GM23338 (cell line): ENCODE data around the gene C16orf82. TPM values are rescaled to one million over a fixed set of nuclear protein-coding genes. Genes with fewer than 3 reads are reported as not detected.

Experiments used
- ATAC-seq: fragments of 200-7000 bp; cut with Tn5 transposase; 3 replicates; pipeline ENCODE4 v1.9.1; 2020
- DNase-seq: peaks from one replicate; pipeline ENCODE4 v3.0.0-alpha.2; 2015; ENCODE audit warnings: low spot score
- H2AFZ ChIP-seq: fragments of 200-600 bp; sonication (generic); 2 replicates; pipeline ENCODE4 v1.8.0; 2016; ENCODE audit warnings: antibody characterized with exemption, mild to moderate bottlenecking, moderate library complexity
- H3F3A ChIP-seq: fragments of 200-600 bp; sonication (generic); replicated peaks from 2 replicates; pipeline ENCODE4 v1.8.0; 2017; ENCODE audit warnings: antibody characterized with exemption, mixed run types, low read depth
- H3K27ac ChIP-seq: fragments of 200-600 bp; sonication (generic); 2 replicates; pipeline ENCODE4 v1.6.1; 2016; ENCODE audit warnings: low read depth
- H3K27me3 ChIP-seq: fragments of 200-600 bp; sonication (generic); 2 replicates; pipeline ENCODE4 v1.8.0; 2016; ENCODE audit warnings: mild to moderate bottlenecking, mixed run types, moderate library complexity; ENCODE audit not compliant: insufficient read depth
- H3K36me3 ChIP-seq: fragments of 200-600 bp; sonication (generic); 2 replicates; pipeline ENCODE4 v1.8.0; 2016; ENCODE audit warnings: mild to moderate bottlenecking; ENCODE audit not compliant: insufficient read depth
- H3K4me1 ChIP-seq: fragments of 200-600 bp; sonication (generic); 2 replicates; pipeline ENCODE4 v1.8.0; 2016; ENCODE audit warnings: mild to moderate bottlenecking, moderate library complexity; ENCODE audit not compliant: insufficient read depth
- H3K4me2 ChIP-seq: fragments of 200-600 bp; sonication (generic); 2 replicates; pipeline ENCODE4 v1.7.1; 2017; ENCODE audit warnings: mixed run types
- H3K4me3 ChIP-seq: fragments of 200-600 bp; sonication (generic); 2 replicates; pipeline ENCODE4 v1.6.1; 2016; ENCODE audit warnings: mixed run types
- H3K79me2 ChIP-seq: fragments of 200-600 bp; sonication (generic); replicated peaks from 2 replicates; pipeline ENCODE4 v1.8.0; 2017; ENCODE audit warnings: mild to moderate bottlenecking; ENCODE audit not compliant: insufficient read depth
- H3K9me2 ChIP-seq: fragments of 200-600 bp; sonication (generic); 2 replicates; pipeline ENCODE4 v1.8.0; 2017; ENCODE audit not compliant: insufficient read depth
- H4K20me1 ChIP-seq: fragments of 200-600 bp; sonication (generic); replicated peaks from 2 replicates; pipeline ENCODE4 v1.8.0; 2017; ENCODE audit warnings: mild to moderate bottlenecking; ENCODE audit not compliant: insufficient read depth
- H3K27ac Mint-ChIP-seq: 2 replicates; pipeline ENCODE4 v1.8.0; 2020; ENCODE audit warnings: inconsistent platforms, mild to moderate bottlenecking, moderate library complexity, mixed read lengths
- H3K27me3 Mint-ChIP-seq: 3 replicates; pipeline ENCODE4 v1.8.0; 2022; ENCODE audit warnings: low read depth, mild to moderate bottlenecking, moderate library complexity, mixed read lengths, inconsistent platforms; ENCODE audit not compliant: insufficient read depth, poor library complexity
- H3K36me3 Mint-ChIP-seq: 3 replicates; pipeline ENCODE4 v1.8.0; 2021; ENCODE audit warnings: low read depth, mild to moderate bottlenecking, inconsistent platforms, moderate library complexity, mixed read lengths
- H3K4me1 Mint-ChIP-seq: 3 replicates; pipeline ENCODE4 v1.8.0; 2020; ENCODE audit warnings: mild to moderate bottlenecking, inconsistent platforms, mixed read lengths
- H3K4me3 Mint-ChIP-seq: 3 replicates; pipeline ENCODE4 v1.8.0; 2021; ENCODE audit warnings: moderate library complexity, mild to moderate bottlenecking, inconsistent platforms, mixed read lengths
- H3K9me3 Mint-ChIP-seq: 3 replicates; pipeline ENCODE4 v1.8.0; 2020; ENCODE audit warnings: moderate library complexity, mild to moderate bottlenecking, inconsistent platforms, mixed read lengths
- CREB1 ChIP-seq: fragments of 250-450 bp; sonication (Bioruptor Pico); IDR thresholded peaks from 2 replicates; pipeline ENCODE4 v1.5.0; 2020; ENCODE audit warnings: low read depth, mild to moderate bottlenecking, moderate library complexity
- CTCF ChIP-seq, 2 experiments: fragments of 200-600 bp in 1 of 2; sonication (generic) in 1 of 2; conservative IDR thresholded peaks; 2 replicates each; pipeline versions ENCODE4 v1.5.1 to v1.6.1; 2016 to 2017; ENCODE audit warnings: antibody characterized with exemption in 2 of 2, low read depth in 2 of 2, mild to moderate bottlenecking in 2 of 2, moderate library complexity in 1 of 2
- ETS1 ChIP-seq: IDR thresholded peaks from 2 replicates; pipeline ENCODE4 v1.6.1; 2016; ENCODE audit warnings: antibody characterized with exemption
- EZH2 ChIP-seq: fragments of 200-600 bp; sonication (generic); IDR thresholded peaks from one replicate; pipeline ENCODE4 v1.8.0; 2017; ENCODE audit warnings: antibody characterized with exemption, mild to moderate bottlenecking, low read depth; ENCODE audit not compliant: unreplicated experiment
- JUNB ChIP-seq: IDR thresholded peaks from one replicate; pipeline ENCODE4 v1.6.1; 2016; ENCODE audit warnings: antibody characterized with exemption; ENCODE audit not compliant: unreplicated experiment
- NANOG ChIP-seq: IDR thresholded peaks from 2 replicates; pipeline ENCODE4 v1.6.1; 2016; ENCODE audit warnings: antibody characterized with exemption, borderline replicate concordance
- POLR2AphosphoS5 ChIP-seq: IDR thresholded peaks from 2 replicates; pipeline ENCODE4 v1.6.1; 2016; ENCODE audit warnings: antibody characterized with exemption, low read depth
- REST ChIP-seq: IDR thresholded peaks from one replicate; pipeline ENCODE4 v1.6.1; 2018; ENCODE audit warnings: antibody characterized with exemption; ENCODE audit not compliant: unreplicated experiment
- STAT1 ChIP-seq: IDR thresholded peaks from one replicate; pipeline ENCODE4 v1.6.1; 2016; ENCODE audit warnings: antibody characterized with exemption; ENCODE audit not compliant: unreplicated experiment
- ZNF114 ChIP-seq: fragments of 250-450 bp; sonication (Bioruptor Pico); IDR thresholded peaks from 2 replicates; pipeline ENCODE4 v1.5.0; 2020; ENCODE audit warnings: mild to moderate bottlenecking, moderate library complexity
- ZNF331 ChIP-seq: fragments of 250-450 bp; sonication (Bioruptor Pico); IDR thresholded peaks from 2 replicates; pipeline ENCODE4 v1.5.0; 2020; ENCODE audit warnings: low read depth, mild to moderate bottlenecking, moderate library complexity
- ZNF462 ChIP-seq: fragments of 250-450 bp; sonication (Bioruptor Pico); IDR thresholded peaks from 2 replicates; pipeline ENCODE4 v1.5.0; 2020; ENCODE audit warnings: mild to moderate bottlenecking, moderate library complexity
- polyA plus RNA-seq: library from polyadenylated mRNA; unstranded; fragments of >200 nt; fragmentation: Nextera tagmentation; extraction: Ambion mirVana; gene quantifications from 2 replicates; pipeline ENCODE4 v1.2.1, GENCODE V29; 2016
- total RNA-seq: library from RNA; depleted of rRNA; stranded (reverse); fragments of >200 nt; shearing (Covaris generic); gene quantifications from 2 replicates; pipeline ENCODE4 v1.2.3, GENCODE V29; 2014

C16orf82 gene
- total and polyA plus RNA-seq, 2 experiments from 2014 or later: not detected

GRCh38 chr16:27027971-27028370, 38.8 kb upstream of the C16orf82 start (continued):
- TF ChIP-seq ZNF462: no peak
- TF ChIP-seq ZNF331 (CRISPR knock-in tag): no peak
- no peak for TF ChIP-seq STAT1
- no peak for TF ChIP-seq ZNF114 (CRISPR knock-in tag)
- TF ChIP-seq JUNB: no peak
- no peak for TF ChIP-seq CTCF (conservative IDR thresholded peaks at IDR 0.05; ENCODE audit: low read depth in 2 of 2)
- no peak for TF ChIP-seq EZH2
- no peak for TF ChIP-seq NANOG

GRCh38 chr16:27028591-27029110, 38.1 kb upstream of the C16orf82 start:
- peaks cover 9% of the 10 kb centered on the region for H3K36me3 Mint-ChIP-seq
- no peaks in the 10 kb centered on the region for H3K27me3 Mint-ChIP-seq
- TF ChIP-seq ZNF331 (CRISPR knock-in tag) (no peak), REST (no peak), STAT1 (no peak), NANOG (no peak), CREB1 (CRISPR knock-in tag) (no peak), EZH2 (no peak), JUNB (no peak), ETS1 (no peak), POLR2AphosphoS5 (no peak)

More at GRCh38 chr16:27028591-27029110, 38.1 kb upstream of the C16orf82 start:
- Mint-ChIP-seq H3K9me3 (peaks cover 92% of the 10 kb centered on the region), H3K4me1 (no peaks in the 10 kb centered on the region), H3K4me3 (no peak overlapping the region), H3K27ac (no peak overlapping the region)
- H3K9me2 ChIP-seq: no peaks in the 10 kb centered on the region
- H2AFZ ChIP-seq: no peak overlapping the region
- no peaks in the 10 kb centered on the region for H3K36me3 ChIP-seq
- ATAC-seq (no peak), DNase-seq (no peak)
- no peaks in the 10 kb centered on the region for H4K20me1 ChIP-seq
- H3K4me1 ChIP-seq: no peaks in the 10 kb centered on the region
- H3K27me3 ChIP-seq: no peaks in the 10 kb centered on the region
- H3K4me2 ChIP-seq: no peak overlapping the region
- no peak overlapping the region for H3K4me3 ChIP-seq
- H3K27ac ChIP-seq: no peak overlapping the region
- H3K79me2 ChIP-seq: no peaks in the 10 kb centered on the region
- no peaks in the 10 kb centered on the region for H3F3A ChIP-seq
